ENCODE data around the gene BLID. TPM values are rescaled to one million over a fixed set of nuclear protein-coding genes. Genes with fewer than 3 reads are reported as not detected.

Gene BLID
- total and polyA plus RNA-seq, 8 donors = 0.55 to 0.79 TPM; not detected in 6

GRCh38 chr11:122068141-122068540, 47.9 kb downstream of the BLID start:
- H3K27ac ChIP-seq = no peak overlapping the region
- ATAC-seq (no peak), DNase-seq (no peak)
- no peak for TF ChIP-seq CTCF (IDR thresholded peaks at IDR 0.05)
- no peak overlapping the region for H3K4me3 ChIP-seq
- H3K27me3 ChIP-seq = no peaks in the 10 kb centered on the region
- no peaks in the 10 kb centered on the region for H3K9me3 ChIP-seq
- H3K4me1 ChIP-seq = no peaks in the 10 kb centered on the region
- H3K36me3 ChIP-seq = no peaks in the 10 kb centered on the region
- intact Hi-C loops (cut with DNase I) = no loop called here

Small RNAs within 50 kb of the gene (microRNA-seq; reads per million reads assigned to microRNA genes)
- gene MIR100 = 11,629 to 26,364 reads per million in 2 donors
- gene MIR125B1 = 144 to 168 reads per million in 2 donors
- 232 to 240 reads per million in 2 donors for gene MIRLET7A2
